Left lung (tissue), 10 donors: Measurements from ENCODE around the gene RAB6A. TPM values are rescaled to one million over a fixed set of nuclear protein-coding genes. Genes with fewer than 3 reads are reported as not detected.
A peak's percentile ranks its signal among the peaks of the same experiment; 100 is the strongest.

Source experiments
- ATAC-seq: fragments of 200-7000 bp; cut with Tn5 transposase; one replicate; pipeline ENCODE4 v1.9.1; 2020; ENCODE audit warnings: moderate library complexity
- DNase-seq, 4 donors: peaks; one replicate each; pipeline ENCODE4 v3.0.0-alpha.2; 2013 to 2020
- H3K27ac ChIP-seq, 2 donors: fragments of 200-600 bp; sonication (generic) in 1 of 2; one replicate each; pipeline versions ENCODE4 v1.5.0 to v1.8.0; 2020 to 2021
- H3K27me3 ChIP-seq, 2 donors: fragments of 200-600 bp; sonication (generic) in 1 of 2; one replicate each; pipeline versions ENCODE4 v1.5.0 to v1.8.0; 2020 to 2021
- H3K36me3 ChIP-seq, 2 donors: fragments of 200-600 bp; sonication (generic) in 1 of 2; one replicate each; pipeline versions ENCODE4 v1.5.0 to v1.8.0; 2020 to 2021
- H3K4me1 ChIP-seq, 2 donors: fragments of 200-600 bp; one replicate each; pipeline ENCODE4 v1.8.0; 2021
- H3K4me3 ChIP-seq, 2 donors: fragments of 200-600 bp; sonication (generic) in 1 of 2; one replicate each; pipeline versions ENCODE4 v1.5.0 to v1.8.0; 2020 to 2021; ENCODE audit warnings: mild to moderate bottlenecking in 1 of 2
- H3K9me3 ChIP-seq, 2 donors: fragments of 200-600 bp; sonication (generic) in 1 of 2; one replicate each; pipeline versions ENCODE4 v1.5.0 to v1.8.0; 2020 to 2021
- intact Hi-C, 2 donors: fragments of 100-400 bp; cut with DNase I; formaldehyde crosslinking; loops; one replicate each; pipeline versions ENCODE4 v1.11.2 to v1.14.2; 2022
- polyA plus RNA-seq, 6 donors: library from polyadenylated mRNA; unstranded; fragments of 120-200 nt; gene quantifications; one replicate each; pipeline ENCODE4 v1.2.1, GENCODE V29; 2013; ENCODE audit not compliant: insufficient read length in 6 of 6
- total RNA-seq, 2 donors: library from RNA; stranded (reverse); fragmentation: NEBNext Ultra II Directional; extraction: Animal tissue kit (Norgen Biotek cat#: 25700); gene quantifications; one replicate each; pipeline ENCODE4 v1.2.1, GENCODE V29; 2021
- TF ChIP-seq, protein P1 (sequence below), 2 donors: fragments of 200-600 bp; sonication (generic) in 1 of 2; IDR thresholded peaks; one replicate each; pipeline versions ENCODE4 v1.5.0 to v1.8.0; 2021; ENCODE audit warnings: antibody characterized with exemption in 2 of 2
- donor health status: DM: no; HTN: yes; CAD: no.
- donor health status: DM: no; HTN: no; CAD: no.

Gene RAB6A
- total and polyA plus RNA-seq, 8 donors, result 93.7 to 150 (median 110) TPM

DNA sequence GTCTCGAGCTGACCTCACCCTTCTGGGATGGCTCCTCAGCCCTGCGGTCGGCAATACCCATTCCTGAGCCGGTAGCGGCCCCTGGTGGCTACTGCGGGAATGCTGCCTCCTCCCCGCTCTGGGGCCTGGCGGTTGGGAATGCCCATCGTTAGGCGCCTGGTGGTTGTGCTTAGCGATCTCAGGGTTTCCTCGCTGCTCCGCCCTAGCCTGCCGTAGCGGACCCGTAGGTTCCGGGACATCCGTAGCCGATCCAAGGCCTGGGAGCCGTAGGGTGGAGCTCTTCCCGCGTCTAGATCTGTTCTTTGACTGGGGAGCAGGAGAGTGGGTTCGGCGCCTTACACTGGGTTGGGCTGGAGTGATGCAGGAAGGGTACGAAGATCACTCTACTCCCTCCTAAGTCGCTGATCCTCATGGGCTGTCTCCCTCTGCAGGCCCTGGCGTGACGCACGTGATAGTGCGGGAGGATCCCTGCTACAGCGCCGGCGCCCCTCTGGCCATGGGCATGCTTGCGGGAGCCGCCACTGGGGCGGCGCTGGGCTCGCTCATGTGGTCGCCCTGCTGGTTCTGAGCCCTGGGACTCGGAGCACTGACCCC lies 99.7 kb downstream of the RAB6A start:
- ATAC-seq (peak; percentile 98), DNase-seq (peak; percentile 81 to 98 (median 90))
- no peaks in the 10 kb centered on the region for H3K9me3 ChIP-seq
- H3K27ac ChIP-seq, result no peak overlapping the region
- TF ChIP-seq, protein P1, sequence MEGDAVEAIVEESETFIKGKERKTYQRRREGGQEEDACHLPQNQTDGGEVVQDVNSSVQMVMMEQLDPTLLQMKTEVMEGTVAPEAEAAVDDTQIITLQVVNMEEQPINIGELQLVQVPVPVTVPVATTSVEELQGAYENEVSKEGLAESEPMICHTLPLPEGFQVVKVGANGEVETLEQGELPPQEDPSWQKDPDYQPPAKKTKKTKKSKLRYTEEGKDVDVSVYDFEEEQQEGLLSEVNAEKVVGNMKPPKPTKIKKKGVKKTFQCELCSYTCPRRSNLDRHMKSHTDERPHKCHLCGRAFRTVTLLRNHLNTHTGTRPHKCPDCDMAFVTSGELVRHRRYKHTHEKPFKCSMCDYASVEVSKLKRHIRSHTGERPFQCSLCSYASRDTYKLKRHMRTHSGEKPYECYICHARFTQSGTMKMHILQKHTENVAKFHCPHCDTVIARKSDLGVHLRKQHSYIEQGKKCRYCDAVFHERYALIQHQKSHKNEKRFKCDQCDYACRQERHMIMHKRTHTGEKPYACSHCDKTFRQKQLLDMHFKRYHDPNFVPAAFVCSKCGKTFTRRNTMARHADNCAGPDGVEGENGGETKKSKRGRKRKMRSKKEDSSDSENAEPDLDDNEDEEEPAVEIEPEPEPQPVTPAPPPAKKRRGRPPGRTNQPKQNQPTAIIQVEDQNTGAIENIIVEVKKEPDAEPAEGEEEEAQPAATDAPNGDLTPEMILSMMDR (IDR thresholded peaks at IDR 0.05), result peak; percentile 95 to 99
- H3K4me3 ChIP-seq, result peak overlapping the region; percentile 6 to 10
- no peaks in the 10 kb centered on the region for H3K27me3 ChIP-seq
- intact Hi-C loops, result no loop called here
- H3K4me1 ChIP-seq, result peaks cover 6 to 32% of the 10 kb centered on the region in 2 donors
- no peaks in the 10 kb centered on the region for H3K36me3 ChIP-seq

DNA sequence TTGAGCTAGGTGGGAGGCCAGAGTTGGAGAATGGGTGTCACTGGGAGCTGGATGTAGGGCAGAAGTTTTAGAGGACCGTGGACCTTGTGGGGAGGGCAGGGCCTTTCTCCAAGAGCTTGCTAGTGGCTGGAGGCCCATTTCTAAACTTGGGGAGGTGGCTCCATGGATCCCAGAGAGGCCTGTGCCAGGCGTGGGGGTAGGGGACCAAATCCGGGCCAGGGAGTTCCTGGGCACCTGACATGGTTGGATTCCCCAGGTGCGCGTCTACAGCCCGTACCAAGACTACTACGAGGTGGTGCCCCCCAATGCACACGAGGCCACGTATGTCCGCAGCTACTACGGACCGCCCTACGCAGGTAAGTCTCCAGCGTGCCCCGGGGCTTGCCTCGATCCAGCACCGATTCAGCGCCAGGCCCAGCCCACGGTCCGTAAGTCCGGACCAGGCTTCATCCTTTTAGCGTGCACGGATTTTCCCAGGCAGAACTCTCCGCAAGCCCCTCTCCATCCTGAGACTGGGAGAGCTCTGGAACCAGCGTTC lies 100.3 kb downstream of the RAB6A start:
- DNase-seq, result no peak
- H3K4me1 ChIP-seq, result peaks cover 6 to 32% of the 10 kb centered on the region in 2 donors
- ATAC-seq, result no peak
- H3K36me3 ChIP-seq, result no peaks in the 10 kb centered on the region
- H3K27me3 ChIP-seq, result no peaks in the 10 kb centered on the region
- H3K27ac ChIP-seq, result no peak overlapping the region
- H3K4me3 ChIP-seq, result peak overlapping the region; percentile 6 to 10
- intact Hi-C loops, result no loop called here
- no peaks in the 10 kb centered on the region for H3K9me3 ChIP-seq
- TF ChIP-seq, protein P1 (IDR thresholded peaks at IDR 0.05), result no peak

DNA sequence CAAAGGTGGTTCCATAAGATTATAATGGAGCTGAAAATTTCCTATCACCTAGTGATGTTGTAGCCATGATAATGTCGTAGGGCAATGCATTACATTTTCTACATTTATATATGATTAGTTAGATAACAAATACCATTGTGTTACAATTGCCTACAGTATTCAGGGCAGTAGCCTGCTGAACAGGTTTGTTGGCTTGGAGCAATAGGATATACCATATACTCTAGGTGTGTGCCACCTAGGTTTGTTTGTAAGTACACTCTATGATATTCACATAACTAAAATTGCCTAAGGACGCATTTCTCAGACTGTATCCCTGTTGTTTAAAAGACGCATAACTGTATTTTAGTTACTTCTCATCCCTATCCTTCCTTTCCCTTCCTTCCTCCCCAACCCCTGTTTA lies 100.9 kb downstream of the RAB6A start:
- TF ChIP-seq, protein P1 (IDR thresholded peaks at IDR 0.05), result no peak
- peaks cover 6 to 32% of the 10 kb centered on the region in 2 donors for H3K4me1 ChIP-seq
- no peaks in the 10 kb centered on the region for H3K36me3 ChIP-seq
- H3K4me3 ChIP-seq, result no peak overlapping the region
- no peaks in the 10 kb centered on the region for H3K9me3 ChIP-seq
- intact Hi-C loops, result loop anchor here in 1 of 2 donors (10.0 kb wide), 1 partner anchor 265 kb away; no protein-coding TSS in a partner anchor
- ATAC-seq (no peak), DNase-seq (peak in 1 of 4 donors; percentile 18)
- H3K27me3 ChIP-seq, result no peaks in the 10 kb centered on the region
- H3K27ac ChIP-seq, result no peak overlapping the region

DNA sequence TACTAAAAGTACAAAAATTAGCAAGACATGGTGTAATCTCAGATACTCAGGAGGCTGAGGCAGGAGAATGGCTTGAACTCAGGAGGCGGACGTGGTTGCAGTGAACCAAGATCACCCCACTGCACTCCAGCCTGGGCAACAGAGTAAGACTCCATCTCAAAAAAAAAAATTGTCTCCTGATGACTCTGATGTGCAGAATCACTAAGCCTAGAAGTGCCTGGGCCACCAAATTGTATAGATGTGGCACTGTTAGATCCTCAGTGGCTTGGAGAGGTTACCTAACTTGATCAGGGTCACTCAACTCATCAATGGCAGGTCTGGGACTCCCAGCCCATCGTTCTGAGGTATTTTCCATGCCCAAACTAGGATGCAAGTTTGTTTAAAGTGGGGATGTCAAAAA lies 103.9 kb downstream of the RAB6A start:
- no peaks in the 10 kb centered on the region for H3K9me3 ChIP-seq
- intact Hi-C loops, result loop anchor here in 1 of 2 donors (10.0 kb wide), 1 partner anchor 262 kb away; no protein-coding TSS in a partner anchor
- H3K27ac ChIP-seq, result no peak overlapping the region
- H3K4me3 ChIP-seq, result no peak overlapping the region
- TF ChIP-seq, protein P1 (IDR thresholded peaks at IDR 0.05), result no peak
- peaks cover 6 to 15% of the 10 kb centered on the region in 2 donors for H3K4me1 ChIP-seq
- H3K36me3 ChIP-seq, result no peaks in the 10 kb centered on the region
- DNase-seq, result no peak
- no peak for ATAC-seq
- H3K27me3 ChIP-seq, result no peaks in the 10 kb centered on the region

DNA sequence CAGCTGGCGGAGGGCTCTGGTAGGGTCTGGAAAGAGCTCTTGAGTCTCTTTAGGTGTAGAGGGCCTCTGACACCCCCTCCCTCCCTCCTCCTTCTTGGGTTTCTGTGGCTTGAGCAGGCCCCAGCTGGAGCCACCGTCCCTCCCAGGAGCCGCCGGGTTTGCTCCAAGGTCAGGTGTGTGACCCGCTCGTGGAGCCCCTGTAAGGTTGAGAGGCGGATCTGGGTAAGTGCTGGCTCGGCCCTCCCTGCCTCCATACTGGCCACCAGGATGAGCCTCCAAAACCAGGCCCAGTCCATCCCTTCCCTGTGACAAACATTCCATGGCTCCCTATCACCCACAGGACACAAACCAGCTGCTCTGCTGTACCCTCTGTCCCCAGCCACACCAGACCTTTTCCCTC lies 105.2 kb downstream of the RAB6A start:
- intact Hi-C loops, result loop anchor here in 1 of 2 donors (10.0 kb wide), 1 partner anchor 261 kb away; no protein-coding TSS in a partner anchor
- H3K36me3 ChIP-seq, result no peaks in the 10 kb centered on the region
- no peak for DNase-seq
- H3K4me3 ChIP-seq, result no peak overlapping the region
- no peak for ATAC-seq
- H3K4me1 ChIP-seq, result peaks cover 0 to 4% of the 10 kb centered on the region in 2 donors
- no peaks in the 10 kb centered on the region for H3K27me3 ChIP-seq
- no peaks in the 10 kb centered on the region for H3K9me3 ChIP-seq
- no peak overlapping the region for H3K27ac ChIP-seq
- TF ChIP-seq, protein P1 (IDR thresholded peaks at IDR 0.05), result no peak
